DND-41 (cell line): Measurements from ENCODE around the gene GRIFIN.

Source experiments
- CTCF ChIP-seq: IDR thresholded peaks from 2 replicates; pipeline ENCODE4 v1.5.1; 2012; ENCODE audit warnings: borderline replicate concordance, low read length, moderate library complexity, mild to moderate bottlenecking; ENCODE audit not compliant: poor library complexity, severe bottlenecking; ENCODE audit errors: extremely low read depth
- EZH2 ChIP-seq: IDR thresholded peaks from 3 replicates; pipeline ENCODE4 v1.6.1; 2012; ENCODE audit warnings: borderline replicate concordance, low read depth, mild to moderate bottlenecking, moderate library complexity, low read length, inconsistent platforms; ENCODE audit not compliant: severe bottlenecking

- TF ChIP-seq EZH2, result no peak
- TF ChIP-seq CTCF, result no peak
These were observed 8.7 kb upstream of the GRIFIN start for GRCh38 chr7:2484868-2485267.
